ENCODE measurements around the gene SUGP1. TPM values are rescaled to one million over a fixed set of nuclear protein-coding genes. Genes with fewer than 3 reads are reported as not detected.

Gene SUGP1
- total RNA-seq, 1 experiment from 2014 or later = 73.8 TPM

DNA sequence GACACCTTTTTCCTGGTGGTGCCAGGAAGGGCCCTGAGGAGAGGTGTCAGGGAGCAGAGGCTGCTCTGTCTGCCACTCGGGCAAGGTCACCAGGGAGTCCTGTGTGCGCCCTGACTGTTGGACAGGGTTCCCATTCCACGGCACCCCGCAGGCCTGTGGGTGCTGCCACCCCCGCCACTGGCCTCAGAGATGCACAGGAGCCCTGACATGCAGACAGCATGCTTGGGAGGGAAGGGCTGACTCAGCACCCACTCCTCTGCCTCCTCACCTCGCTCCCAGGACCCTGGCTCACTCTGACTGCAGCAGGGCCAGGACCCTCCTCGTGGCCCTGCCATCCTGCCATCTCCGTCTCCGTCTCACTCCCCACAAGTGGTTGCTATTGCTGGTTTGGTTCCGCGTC lies 25.7 kb upstream of the SUGP1 start:
- intact Hi-C loops (cut with micrococcal nuclease; ENCODE audit: unreplicated experiment) = no loop called here
- Histone ChIP-seq H3K4me3 (ENCODE audit: low read depth, low read length, poor library complexity, severe bottlenecking) (no peak overlapping the region), H3K36me3 (ENCODE audit: insufficient read depth, low read length, poor library complexity, severe bottlenecking) (peaks cover 56% of the 10 kb centered on the region), H3K4me1 (ENCODE audit: insufficient read depth, low read length, poor library complexity, severe bottlenecking) (no peaks in the 10 kb centered on the region), H3K9me3 (ENCODE audit: low read depth, low read length, poor library complexity, severe bottlenecking) (no peaks in the 10 kb centered on the region), H3K27ac (ENCODE audit: low read depth, low read length, poor library complexity, severe bottlenecking) (no peak overlapping the region), H3K27me3 (replicated peaks; ENCODE audit: insufficient read depth, low read depth, low read length, poor library complexity) (no peaks in the 10 kb centered on the region)
- CTCF ChIA-PET = no interaction called here
- no peak for DNase-seq (ENCODE audit: low spot score)
- TF ChIP-seq EZH2 (IDR thresholded peaks at IDR 0.05; ENCODE audit: borderline replicate concordance, low read depth, low read length, poor library complexity, severe bottlenecking) = no peak
- POLR2A ChIA-PET (ENCODE audit: low non-redundant PET) = no interaction called here
- BruUV-seq (replicated peaks) = no TSS peak

DNA sequence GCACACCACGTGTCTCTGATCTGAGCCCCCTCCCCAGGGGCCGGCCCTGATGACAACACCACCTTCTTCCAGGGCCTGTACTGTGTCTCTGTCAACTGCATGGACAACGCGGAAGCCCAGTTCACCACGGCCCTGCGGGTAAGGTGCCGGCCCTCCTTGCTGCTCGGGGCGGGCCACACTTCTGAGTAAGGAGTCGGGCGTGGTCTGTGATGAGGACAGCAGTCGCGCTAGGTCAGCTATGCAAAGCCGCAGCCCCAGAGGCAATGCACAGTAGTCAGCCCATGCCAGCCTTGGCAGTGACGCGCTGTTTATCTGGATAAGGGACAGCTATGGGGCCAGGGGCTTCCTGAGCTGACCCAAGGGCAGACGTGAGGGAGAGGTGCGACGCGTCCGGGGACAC lies 24.9 kb upstream of the SUGP1 start:
- H3K36me3 ChIP-seq (ENCODE audit: insufficient read depth, low read length, poor library complexity, severe bottlenecking) = peaks cover 56% of the 10 kb centered on the region
- TF ChIP-seq, protein P1, sequence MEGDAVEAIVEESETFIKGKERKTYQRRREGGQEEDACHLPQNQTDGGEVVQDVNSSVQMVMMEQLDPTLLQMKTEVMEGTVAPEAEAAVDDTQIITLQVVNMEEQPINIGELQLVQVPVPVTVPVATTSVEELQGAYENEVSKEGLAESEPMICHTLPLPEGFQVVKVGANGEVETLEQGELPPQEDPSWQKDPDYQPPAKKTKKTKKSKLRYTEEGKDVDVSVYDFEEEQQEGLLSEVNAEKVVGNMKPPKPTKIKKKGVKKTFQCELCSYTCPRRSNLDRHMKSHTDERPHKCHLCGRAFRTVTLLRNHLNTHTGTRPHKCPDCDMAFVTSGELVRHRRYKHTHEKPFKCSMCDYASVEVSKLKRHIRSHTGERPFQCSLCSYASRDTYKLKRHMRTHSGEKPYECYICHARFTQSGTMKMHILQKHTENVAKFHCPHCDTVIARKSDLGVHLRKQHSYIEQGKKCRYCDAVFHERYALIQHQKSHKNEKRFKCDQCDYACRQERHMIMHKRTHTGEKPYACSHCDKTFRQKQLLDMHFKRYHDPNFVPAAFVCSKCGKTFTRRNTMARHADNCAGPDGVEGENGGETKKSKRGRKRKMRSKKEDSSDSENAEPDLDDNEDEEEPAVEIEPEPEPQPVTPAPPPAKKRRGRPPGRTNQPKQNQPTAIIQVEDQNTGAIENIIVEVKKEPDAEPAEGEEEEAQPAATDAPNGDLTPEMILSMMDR (conservative IDR thresholded peaks at IDR 0.05; ENCODE audit: low read depth, low read length) = no peak
- no peak for TF ChIP-seq EZH2 (IDR thresholded peaks at IDR 0.05; ENCODE audit: borderline replicate concordance, low read depth, low read length, poor library complexity, severe bottlenecking)
- intact Hi-C loops (cut with micrococcal nuclease; ENCODE audit: unreplicated experiment) = no loop called here
- CTCF ChIA-PET = no interaction called here
- no peak overlapping the region for H3K4me3 ChIP-seq (ENCODE audit: low read depth, low read length, poor library complexity, severe bottlenecking)
- H3K27me3 ChIP-seq (replicated peaks; ENCODE audit: insufficient read depth, low read depth, low read length, poor library complexity) = no peaks in the 10 kb centered on the region
- H3K4me1 ChIP-seq (ENCODE audit: insufficient read depth, low read length, poor library complexity, severe bottlenecking) = no peaks in the 10 kb centered on the region
- no peak overlapping the region for H3K27ac ChIP-seq (ENCODE audit: low read depth, low read length, poor library complexity, severe bottlenecking)
- POLR2A ChIA-PET (ENCODE audit: low non-redundant PET) = no interaction called here
- BruUV-seq (replicated peaks) = no TSS peak
- no peak for DNase-seq (ENCODE audit: low spot score)
- H3K9me3 ChIP-seq (ENCODE audit: low read depth, low read length, poor library complexity, severe bottlenecking) = no peaks in the 10 kb centered on the region

DNA sequence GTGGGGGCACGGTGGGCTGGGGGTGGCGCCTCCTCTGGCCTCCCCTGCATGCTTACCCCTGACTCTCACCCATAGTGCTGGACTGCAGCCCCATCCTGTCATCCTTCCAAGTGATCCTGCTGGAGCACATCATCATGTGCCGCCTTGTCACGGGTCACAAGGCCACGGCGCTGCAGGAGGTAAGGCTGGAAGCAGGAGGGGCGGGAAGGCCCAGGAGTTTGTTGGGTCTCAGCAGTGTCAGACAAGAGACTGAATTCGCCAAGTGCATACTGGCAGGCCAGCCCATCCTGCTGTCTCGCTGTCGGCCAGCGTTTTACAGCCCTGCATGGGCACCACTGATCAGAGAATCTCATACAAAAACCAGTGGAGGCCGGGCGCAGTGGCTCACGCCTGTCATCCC lies 23.5 kb upstream of the SUGP1 start:
- intact Hi-C loops (cut with micrococcal nuclease; ENCODE audit: unreplicated experiment) = no loop called here
- Histone ChIP-seq H3K27ac (ENCODE audit: low read depth, low read length, poor library complexity, severe bottlenecking) (no peak overlapping the region), H3K27me3 (replicated peaks; ENCODE audit: insufficient read depth, low read depth, low read length, poor library complexity) (no peaks in the 10 kb centered on the region), H3K36me3 (ENCODE audit: insufficient read depth, low read length, poor library complexity, severe bottlenecking) (peaks cover 48% of the 10 kb centered on the region), H3K9me3 (ENCODE audit: low read depth, low read length, poor library complexity, severe bottlenecking) (no peaks in the 10 kb centered on the region), H3K4me1 (ENCODE audit: insufficient read depth, low read length, poor library complexity, severe bottlenecking) (no peaks in the 10 kb centered on the region), H3K4me3 (ENCODE audit: low read depth, low read length, poor library complexity, severe bottlenecking) (no peak overlapping the region)
- POLR2A ChIA-PET (ENCODE audit: low non-redundant PET) = no interaction called here
- BruUV-seq (replicated peaks) = no TSS peak
- DNase-seq (ENCODE audit: low spot score) = no peak
- CTCF ChIA-PET = interaction anchor here (1.7 kb wide), 1 partner anchor 21 kb away, joined by 3 read pairs; no protein-coding TSS in a partner anchor
- no peak for TF ChIP-seq EZH2 (IDR thresholded peaks at IDR 0.05; ENCODE audit: borderline replicate concordance, low read depth, low read length, poor library complexity, severe bottlenecking)
- TF ChIP-seq, protein P1 (conservative IDR thresholded peaks at IDR 0.05; ENCODE audit: low read depth, low read length) = no peak

DNA sequence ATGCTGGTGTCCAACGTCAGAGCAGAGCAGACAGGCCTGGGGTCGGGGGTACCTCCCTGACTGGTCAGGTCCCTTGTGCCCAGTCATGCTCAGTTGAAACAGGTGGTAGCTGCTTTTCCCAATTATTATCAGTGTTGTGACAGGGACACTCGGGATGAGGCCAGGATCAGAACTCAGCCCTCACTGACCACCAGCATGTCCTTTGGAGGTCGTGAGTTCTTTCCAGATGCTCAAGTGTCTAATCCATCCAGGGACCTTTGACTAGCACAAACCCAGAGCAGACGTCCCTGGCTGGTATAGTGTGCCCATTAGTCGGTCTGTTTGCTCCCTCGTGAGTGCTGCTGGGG lies 22.7 kb upstream of the SUGP1 start:
- no TSS peak for BruUV-seq (replicated peaks)
- DNase-seq (ENCODE audit: low spot score) = no peak

More for the DNA sequence above, 22.7 kb upstream of the SUGP1 start:
- no peak for TF ChIP-seq EZH2 (IDR thresholded peaks at IDR 0.05; ENCODE audit: borderline replicate concordance, low read depth, low read length, poor library complexity, severe bottlenecking)
- TF ChIP-seq, protein P1 (conservative IDR thresholded peaks at IDR 0.05; ENCODE audit: low read depth, low read length) = 0 out of 2 replicates have a peak, but pooled peaks have one; percentile 5
- CTCF ChIA-PET = interaction anchor here (0.7 to 1.7 kb wide), 5 partner anchors 18 to 208 kb away, joined by 3 to 5 read pairs (median 3); no protein-coding TSS in a partner anchor
- H3K27ac ChIP-seq (ENCODE audit: low read depth, low read length, poor library complexity, severe bottlenecking) = no peak overlapping the region
- POLR2A ChIA-PET (ENCODE audit: low non-redundant PET) = no interaction called here
- no peaks in the 10 kb centered on the region for H3K9me3 ChIP-seq (ENCODE audit: low read depth, low read length, poor library complexity, severe bottlenecking)
- no peaks in the 10 kb centered on the region for H3K4me1 ChIP-seq (ENCODE audit: insufficient read depth, low read length, poor library complexity, severe bottlenecking)
- H3K36me3 ChIP-seq (ENCODE audit: insufficient read depth, low read length, poor library complexity, severe bottlenecking) = peaks cover 55% of the 10 kb centered on the region
- intact Hi-C loops (cut with micrococcal nuclease; ENCODE audit: unreplicated experiment) = no loop called here
- H3K4me3 ChIP-seq (ENCODE audit: low read depth, low read length, poor library complexity, severe bottlenecking) = no peak overlapping the region
- no peaks in the 10 kb centered on the region for H3K27me3 ChIP-seq (replicated peaks; ENCODE audit: insufficient read depth, low read depth, low read length, poor library complexity)
